HG03342 (cell line): ENCODE data around the gene ACAP2.
"Not testable (repeated sequence)": the region's sequence is repeated elsewhere in the genome, so short reads cannot be mapped to it uniquely, and the experiment has no call there.

Experiments
- ATAC-seq: cut with Tn5 transposase; IDR thresholded peaks from one replicate; pipeline ENCODE4 v1.9.1; 2021; ENCODE audit warnings: mild to moderate bottlenecking, moderate library complexity; ENCODE audit not compliant: unreplicated experiment

Gene ACAP2

DNA sequence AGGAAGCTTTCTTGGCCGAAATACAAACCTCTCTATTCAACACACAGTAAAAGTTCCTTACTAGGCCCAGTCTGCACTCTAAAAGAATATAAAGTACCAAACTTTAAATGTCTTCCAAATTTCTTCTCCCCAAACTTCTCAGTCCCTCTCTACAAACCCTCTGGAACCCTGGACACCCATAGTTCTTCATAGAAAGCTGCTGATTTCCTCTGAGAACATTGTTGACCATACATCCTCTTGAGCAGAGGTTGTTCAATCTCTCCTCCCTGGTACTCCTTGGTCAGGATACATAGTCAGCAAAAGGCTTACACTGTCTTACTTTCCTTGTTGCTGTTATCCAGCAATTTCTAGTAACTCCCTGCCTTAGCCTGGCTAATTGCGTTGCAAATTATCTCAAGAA is 3.1 kb upstream of the ACAP2 start:
- ATAC-seq = no peak

DNA sequence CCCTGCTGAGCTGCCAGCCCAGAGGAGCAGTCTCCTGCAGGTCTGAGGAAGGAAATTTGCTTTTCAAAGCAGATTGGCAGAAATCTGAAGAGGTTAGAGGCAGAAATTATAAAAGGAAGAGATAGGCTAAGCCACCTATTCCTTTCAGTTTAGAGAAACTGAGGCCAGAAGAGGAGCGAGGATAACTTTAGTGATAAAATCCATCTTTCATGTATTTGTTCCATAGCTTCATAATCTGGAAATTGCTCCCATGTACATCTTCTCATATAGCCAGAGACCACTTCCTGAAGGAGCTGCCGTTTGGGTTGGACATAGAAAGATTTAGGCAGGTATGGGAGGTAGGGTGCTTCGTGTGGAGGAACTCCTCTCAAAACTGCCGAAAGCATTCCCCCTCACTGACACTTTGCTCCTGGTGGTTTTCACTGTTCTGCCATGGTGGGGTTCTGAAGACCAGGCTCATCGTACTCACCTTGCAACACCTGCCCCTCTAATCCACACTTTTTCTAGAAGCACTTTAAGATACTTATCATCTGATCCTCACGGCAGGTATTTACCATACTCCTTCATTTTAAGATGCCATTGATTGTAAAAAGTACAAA is 670 bp upstream of the ACAP2 start:
- ATAC-seq = no peak

DNA sequence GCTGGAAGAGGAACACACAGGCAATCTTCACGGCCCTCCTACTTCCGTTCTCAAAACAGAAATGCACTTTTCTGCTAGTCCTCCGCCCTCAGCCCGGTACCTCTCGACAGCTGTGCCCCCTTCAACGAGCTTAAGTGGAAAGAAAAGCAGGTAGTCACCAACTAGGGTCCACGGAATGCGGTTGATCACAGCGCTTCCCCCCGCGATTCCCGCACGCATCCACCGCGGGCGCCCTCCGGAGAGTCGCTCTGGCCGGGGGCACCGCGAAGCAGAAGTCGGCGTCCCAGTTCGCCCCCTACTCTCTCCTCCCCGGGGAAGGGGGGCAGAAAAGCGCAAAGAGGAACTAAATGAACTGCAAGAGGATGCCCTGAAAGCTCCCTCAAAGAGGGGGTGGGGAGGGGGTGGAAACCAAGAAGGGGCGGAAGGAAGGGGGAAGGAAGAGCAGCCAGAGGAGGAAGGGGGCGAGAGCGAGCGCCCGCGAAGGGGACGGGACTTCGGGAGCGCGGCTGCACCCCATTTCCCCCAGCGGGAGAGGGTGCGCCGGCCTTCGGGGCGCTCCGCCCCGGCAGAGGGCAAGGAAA is 738 bp downstream of the ACAP2 start:
- ATAC-seq = peak; percentile 0

DNA sequence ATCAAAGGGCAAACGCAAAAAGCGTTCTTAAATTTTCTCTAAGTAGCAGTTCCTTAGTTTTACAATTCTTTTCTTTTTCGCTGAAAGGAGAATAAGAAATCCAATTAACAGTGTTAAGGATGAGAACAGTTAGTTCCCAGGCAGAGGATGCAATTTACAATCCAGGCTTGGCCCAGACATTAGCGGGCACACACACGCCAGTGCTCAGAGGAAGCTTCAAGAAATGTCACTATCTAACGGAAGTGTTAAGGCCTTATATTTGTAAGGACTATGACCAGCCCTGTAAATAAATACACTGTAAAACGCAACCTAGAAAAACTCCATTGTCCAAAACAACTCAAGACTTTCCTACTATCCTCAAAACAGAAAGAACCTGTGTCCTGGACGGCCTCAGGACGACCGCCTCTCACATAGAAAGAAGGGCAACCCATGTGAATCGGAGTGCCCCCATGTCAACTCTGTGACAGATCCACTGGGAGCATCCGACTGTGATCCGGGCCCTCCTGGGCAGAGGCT is 1.3 kb downstream of the ACAP2 start:
- no peak for ATAC-seq

DNA sequence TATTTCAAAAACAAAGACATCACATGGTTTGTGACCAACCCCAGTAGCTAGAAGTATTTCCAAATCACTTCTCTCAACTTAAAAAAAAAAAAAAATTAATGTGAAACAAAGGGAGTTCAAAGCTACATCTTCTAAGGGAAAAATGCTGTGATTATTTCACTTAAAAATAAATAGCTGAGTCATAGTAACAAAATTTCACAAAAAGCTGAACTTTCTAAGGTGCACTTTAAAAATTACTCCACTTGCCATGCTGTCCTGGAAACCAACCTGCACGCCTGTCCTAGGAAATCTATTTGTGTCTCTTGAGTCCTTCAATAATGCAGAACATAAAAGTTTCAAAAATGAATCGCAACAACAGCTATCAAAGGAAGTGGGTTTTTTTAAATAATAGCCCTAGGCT is 1.8 kb downstream of the ACAP2 start:
- no peak for ATAC-seq

DNA sequence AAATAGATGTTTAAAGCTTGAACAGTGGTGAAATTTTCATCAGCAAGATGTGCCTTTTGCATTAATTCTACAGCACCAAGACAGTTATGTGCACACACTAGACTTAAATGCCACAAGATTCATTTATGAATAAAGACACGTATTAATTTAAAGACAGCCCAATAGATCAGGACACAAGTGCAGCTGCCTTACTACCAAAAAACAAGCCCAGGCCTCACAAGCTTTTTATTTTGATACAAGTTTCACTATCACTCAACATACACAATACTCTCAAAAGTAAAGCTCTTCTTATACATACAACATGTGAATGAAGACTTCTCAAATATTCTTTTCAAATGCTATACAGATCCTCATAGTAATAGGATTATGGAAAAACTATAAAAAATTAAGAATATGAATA is 2.4 kb downstream of the ACAP2 start:
- ATAC-seq = no peak

DNA sequence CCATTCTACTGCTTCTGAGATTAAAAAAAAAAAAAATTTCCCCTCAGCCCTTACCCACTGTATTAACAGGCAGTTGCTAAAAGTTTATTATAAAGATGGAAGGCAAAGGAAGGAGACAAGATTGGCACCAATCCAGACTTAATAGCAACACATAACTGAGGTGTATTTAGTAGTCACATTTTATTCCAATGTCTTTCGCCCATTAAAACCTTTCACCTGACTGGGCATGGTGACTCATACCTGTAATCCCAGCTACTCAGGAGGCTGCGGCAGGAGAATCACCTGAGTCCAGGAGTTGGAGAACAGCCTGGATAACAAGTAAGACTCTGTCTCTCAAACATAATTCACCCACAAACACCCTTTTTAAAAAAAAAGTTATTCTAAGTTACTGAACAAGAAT is 4.4 kb downstream of the ACAP2 start:
- no peak for ATAC-seq

DNA sequence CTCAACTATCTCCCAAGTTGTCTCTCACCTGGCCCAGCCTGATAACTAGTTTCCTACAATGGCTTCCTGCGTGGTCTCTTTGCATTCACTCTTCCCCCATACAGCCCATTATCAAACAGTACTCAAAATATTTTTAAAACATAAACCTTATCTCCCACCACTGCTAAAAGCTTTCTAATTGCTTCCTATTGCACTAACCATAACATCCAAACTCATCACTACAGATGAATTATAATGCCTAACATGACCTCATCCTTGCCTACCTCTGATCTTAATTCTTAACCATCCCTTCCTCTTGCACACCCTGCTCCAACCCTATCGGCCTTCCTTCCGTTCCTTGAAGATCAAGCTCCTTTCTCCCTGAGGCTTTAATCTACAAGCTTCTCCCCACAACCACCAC is 17.0 kb downstream of the ACAP2 start:
- no peak for ATAC-seq

DNA sequence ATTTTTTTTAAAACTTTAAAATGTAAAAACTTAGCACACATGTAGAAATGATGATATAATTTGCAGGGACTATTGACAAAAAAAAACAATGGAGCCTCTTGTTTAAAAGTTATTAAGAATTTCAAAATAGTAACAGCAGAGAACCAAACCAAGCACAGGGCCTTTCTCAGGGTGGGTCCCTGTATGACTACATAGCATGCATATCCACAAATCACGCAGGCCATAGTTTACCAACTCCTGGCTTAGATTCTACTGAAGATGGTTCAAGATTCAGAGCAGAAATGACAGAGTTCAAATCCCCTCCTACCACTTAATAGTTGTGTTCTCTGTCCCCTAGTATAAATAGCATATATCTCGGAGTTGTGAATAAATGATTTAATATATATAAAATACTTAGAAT is 19.0 kb downstream of the ACAP2 start:
- ATAC-seq = no peak

DNA sequence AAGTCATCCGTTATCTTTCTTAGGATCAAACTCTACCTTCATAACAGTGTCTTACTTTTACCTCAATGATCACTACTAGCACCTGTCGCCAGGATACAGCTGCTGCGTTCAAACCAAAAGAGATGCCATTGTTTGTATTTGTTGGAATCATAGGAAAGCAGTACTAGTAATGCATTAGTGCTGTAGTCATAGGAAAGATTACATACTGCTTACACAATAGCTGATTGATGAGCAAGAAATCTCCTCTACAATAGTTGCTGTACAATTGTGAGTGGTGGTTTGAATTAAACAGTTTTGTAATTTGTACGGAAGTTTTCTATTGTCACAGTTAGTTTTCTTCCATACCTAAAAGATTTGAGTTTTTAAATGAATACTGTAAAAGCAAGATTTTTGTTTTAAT is 21.4 kb downstream of the ACAP2 start:
- no peak for ATAC-seq

DNA sequence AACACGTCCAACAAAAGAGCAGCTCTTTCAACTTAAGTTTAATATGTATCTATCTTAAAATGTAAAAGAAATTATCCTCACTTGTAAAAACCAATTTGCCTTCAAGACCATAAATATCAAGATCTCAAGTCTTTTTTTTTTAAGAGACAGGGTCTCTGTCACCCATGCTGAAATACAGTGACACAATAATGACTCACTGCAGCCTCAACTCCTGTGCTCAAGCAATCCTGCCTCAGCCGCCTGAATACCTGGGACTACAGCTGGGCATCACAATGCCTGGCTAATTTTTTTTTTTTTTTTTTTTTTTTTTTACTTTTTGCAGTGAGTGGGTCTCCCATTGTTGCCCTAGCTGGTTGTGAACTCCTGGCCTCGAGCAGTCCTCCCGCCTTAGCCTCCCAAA is 26.0 kb downstream of the ACAP2 start:
- ATAC-seq = no peak

DNA sequence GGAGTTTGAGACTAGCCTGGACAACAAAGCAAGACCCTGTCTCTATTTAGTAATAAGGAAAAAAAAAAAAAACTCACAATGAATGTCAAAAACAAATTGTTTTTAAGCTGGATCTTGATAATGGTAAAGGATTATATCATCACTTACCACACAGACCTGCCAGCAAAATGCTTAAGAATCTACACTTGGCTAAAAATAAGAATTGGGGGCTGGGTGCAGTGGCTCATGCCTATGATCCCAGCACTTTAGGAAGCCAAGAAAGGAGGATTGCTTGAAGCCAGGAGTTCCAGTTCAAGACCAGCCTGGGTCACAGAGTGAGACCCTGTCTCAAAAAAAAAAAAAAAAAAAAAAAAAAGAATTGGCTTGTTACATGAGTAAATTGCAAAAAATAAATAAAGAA is 31.0 kb downstream of the ACAP2 start:
- ATAC-seq = no peak

DNA sequence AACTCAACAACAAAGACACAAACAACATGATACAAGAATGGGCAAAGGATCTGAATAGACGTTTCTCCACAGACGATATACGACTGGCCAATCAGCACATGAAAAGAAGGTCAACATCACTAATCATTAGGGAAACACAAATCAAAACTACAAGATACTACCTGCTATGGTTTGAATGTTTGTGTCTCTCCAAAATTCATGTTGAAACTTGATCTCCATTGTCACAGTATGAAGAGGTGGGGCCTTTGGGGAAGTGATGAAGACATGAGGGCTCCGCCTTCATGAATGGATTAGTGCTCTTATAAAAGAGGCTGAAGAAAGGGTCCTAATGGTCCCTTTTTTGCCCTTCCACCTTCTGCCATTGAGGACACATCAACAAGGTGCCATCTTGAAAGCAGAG is 32.3 kb downstream of the ACAP2 start:
- no peak for ATAC-seq

DNA sequence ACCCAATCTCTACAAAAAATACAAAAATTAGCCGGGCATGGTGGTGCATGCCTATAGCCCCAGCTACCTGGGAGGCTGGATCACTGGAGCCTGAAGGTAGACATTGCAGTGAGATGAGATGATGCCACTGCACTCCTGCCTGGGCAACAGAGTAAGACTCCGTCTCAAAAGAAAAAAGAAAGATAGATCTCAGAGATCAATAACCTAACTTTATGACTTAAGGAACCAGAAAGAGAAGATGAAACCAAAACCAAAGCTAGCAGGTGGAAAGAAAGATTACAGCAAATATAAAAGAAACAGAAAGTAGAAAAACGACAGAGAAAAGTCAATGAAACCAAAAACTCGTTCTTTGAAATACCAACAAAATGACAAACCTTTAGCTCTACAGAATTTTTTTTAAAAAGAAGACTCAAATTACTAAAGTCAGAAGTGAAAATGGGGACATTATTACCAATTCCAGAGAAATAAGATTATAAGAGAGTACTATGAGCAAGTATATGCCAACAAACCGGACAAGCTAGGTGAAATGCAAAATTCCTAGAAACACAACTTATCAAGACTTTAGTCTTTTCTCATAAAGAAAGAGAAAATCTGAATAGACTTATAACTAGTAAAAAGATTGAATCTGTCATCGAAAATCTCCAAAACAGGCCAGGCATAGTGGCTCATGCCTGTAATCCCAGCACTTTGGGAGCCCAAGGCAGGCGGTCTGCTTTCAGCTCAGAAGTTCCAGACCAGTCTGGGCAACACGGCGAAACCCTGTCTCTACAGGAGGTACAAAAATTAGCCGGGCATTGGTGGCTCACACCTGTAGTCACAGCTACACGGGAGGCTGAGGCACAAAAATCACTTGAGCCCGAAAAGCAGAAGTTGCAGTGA is 35.0 kb downstream of the ACAP2 start:
- no peak for ATAC-seq

DNA sequence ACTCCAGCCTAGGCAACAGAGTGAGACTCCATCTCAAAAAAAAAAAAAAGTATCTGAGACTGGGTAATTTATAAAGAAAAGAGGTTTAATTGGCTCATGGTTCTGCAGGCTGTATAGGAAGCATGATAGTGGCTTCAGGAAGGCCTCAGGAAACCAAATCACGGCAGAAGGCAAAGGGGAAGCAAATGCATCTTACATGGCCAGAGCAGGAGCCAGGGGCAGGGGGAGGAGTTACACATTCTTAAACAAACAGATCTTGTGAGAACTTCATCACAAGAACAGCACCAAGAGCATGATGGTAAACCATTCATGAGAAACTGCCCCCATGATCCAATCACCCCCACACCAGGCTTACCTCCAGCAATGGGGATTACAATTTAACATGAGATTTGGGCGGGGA is 37.2 kb downstream of the ACAP2 start:
- ATAC-seq = no peak

DNA sequence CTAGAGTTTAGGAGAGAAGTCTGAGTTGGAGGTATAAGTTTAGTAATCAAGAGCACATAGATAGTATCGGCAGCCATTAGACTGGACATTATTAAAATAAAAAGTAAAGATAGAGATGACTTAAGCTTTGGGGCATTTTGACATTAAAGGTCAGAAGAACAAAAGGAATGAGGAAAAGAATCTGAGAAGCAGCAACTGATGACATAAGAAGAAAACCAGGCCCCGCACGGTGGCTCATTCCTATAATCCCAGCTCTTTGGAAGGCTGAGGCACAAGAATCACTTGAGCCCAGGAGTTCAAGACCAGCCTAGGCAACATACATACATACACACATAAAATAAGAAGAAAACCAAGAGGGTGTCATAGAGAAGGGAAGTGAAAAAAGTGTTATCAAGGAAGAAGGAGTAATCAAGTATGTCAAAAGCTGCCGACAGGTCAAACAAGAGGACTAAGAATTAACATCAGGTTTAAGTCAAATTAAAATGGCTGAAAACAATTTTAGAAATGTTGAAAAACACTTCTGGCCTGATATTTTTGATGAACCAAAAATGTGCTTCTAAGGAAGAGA is 38.9 kb downstream of the ACAP2 start:
- no peak for ATAC-seq

DNA sequence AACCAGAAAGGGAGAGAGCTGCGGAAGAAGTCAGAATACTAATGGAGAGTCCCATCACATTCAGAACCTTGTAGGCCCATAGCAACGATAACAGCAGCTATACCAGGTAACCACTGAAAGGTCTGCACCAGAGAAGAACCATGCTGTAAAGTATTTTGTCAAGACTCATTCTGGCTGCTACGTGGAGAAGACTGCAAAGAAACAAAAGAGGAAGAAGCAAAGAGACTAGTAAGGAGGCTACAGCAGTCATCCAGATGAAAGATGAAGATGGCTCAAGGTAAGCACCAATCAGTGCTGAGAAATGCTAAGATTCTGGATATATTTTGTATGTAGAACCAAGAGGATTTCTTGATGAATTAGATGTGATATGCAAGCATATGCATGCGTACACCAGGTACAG is 39.6 kb downstream of the ACAP2 start:
- ATAC-seq = no peak

DNA sequence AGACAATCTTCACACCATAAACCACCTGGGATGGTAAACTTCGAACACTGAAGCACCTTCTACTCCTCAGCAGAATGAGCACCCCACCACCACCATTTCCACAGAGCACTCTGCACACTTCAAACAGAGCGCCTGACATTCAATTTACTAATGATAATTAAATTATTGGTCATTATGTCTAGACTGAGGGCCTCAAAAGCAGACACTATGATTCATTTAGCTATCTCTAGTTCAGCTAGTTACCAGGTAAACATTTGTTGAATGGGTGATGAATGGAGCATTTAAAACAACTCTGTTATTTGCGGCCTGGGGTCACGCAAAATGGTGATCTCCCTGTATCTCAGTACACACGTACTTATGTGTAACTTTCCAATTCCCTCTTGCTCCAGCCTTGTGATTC is 40.9 kb downstream of the ACAP2 start:
- no peak for ATAC-seq

DNA sequence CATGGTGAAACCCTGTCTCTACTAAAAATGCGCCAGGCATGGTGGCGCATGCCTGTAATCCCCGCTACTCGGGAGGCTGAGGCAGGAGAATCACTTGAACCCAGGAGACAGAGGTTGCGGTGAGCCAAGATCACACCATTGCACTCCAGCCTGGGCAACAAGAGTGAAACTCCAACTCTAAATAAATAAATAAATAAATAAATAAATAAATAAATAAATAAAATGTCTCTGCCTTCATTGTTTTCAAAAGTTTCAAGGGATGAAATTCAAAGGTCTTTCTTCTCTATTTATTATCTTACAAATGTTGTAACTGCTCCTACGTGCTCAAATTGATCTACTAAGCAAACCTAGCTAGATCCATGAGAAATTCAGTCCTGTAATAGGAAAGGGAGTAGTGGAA is 44.4 kb downstream of the ACAP2 start:
- not testable (repeated sequence) for ATAC-seq

DNA sequence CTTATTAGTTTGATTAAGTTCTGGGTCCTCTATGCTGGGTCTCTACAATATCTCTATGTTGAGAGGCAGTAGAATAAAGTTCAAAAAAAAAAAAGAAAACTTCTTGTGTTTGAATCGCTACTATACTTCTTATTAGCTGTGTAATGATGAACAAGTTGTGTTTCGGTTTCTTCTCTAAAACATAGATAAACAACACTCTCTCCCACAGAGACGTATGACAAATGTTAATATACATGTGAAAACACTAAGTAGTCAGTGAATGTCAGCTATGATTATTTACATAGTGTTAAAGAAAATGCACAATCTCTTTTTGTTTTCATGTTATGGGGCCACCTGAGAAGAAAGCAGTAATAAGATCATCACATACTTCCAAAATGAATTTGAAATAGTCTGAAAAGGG is 45.3 kb downstream of the ACAP2 start:
- no peak for ATAC-seq

DNA sequence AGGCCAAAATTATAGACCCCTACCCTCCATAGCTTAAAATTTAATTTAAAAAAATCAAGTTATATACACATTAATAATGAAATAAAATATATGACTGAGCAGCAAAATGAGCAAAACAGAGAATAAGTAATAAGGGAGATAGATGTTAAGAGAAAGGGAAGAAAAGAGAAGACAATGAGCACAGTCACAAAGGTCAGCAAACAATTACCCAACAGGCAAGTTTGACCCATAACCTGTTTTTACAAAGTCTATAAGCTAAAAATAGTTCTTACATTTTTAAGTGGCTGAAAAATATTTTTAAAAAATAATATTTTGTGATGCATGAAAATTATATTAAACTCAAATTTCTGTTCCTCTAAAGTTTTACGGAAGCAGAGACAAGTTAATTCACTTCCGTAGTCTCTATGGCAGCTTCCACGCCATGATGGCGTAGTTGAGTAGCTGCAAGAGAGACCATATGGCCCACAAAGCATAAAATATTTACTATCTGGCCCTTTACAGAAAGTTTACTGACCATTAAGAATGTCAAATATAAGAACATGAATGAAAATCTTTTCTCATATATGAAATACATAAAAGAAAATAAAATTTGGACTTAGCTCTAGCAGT is 47.5 kb downstream of the ACAP2 start:
- no peak for ATAC-seq
